ENCODE data around the gene SEPTIN1.
"Not testable (repeated sequence)": the region's sequence is repeated elsewhere in the genome, so short reads cannot be mapped to it uniquely, and the experiment has no call there.

The SEPTIN1 gene

GRCh38 chr16:30401768-30402425 is 19.5 kb upstream of the SEPTIN1 start:
- DNase-seq (ENCODE audit: low read depth), result no peak

DNA sequence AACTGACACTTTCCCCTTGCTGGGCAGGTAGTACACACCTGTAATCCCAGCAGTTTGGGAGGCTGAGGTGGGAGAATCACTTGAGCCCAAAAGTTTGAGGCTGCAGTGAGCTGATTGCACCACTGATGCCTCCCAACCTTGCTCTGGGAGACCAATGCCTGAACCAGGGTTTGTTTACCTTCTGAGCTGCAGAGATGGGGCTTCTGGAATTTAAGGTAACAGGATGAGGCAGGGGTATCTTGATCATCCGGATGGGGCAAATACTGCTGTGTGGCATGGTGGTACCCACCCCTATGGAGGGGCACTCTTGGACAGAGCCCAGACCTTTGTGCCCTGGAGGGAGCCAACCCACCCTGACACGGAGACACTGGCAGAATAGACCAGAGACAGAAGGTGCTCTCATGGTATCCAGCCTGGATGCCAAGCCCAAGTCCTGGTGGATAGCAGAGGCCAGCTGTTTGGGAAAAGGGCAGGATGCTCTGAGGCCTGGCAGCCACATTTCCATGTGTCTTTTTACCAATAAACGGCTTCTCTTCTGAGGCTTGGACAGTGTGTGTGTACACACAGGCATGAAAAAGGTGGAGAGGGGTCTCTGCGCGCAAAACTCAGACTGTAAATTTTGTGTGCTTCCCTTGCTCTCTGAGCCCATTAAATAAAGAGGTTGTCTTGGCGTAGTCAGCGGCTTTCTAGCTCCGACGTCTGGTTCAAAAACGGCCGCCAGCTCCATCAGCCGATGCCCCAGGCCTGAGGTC is 17.2 kb upstream of the SEPTIN1 start:
- DNase-seq (ENCODE audit: low read depth), result no peak

- no peak for DNase-seq (ENCODE audit: low read depth)
Measured at GRCh38 chr16:30398661-30399434, 16.5 kb upstream of the SEPTIN1 start.

GRCh38 chr16:30397776-30398660 is 15.7 kb upstream of the SEPTIN1 start:
- no peak for DNase-seq (ENCODE audit: low read depth)

- DNase-seq (ENCODE audit: low read depth), result no peak
Measured at GRCh38 chr16:30397056-30397455, 14.7 kb upstream of the SEPTIN1 start.

DNA sequence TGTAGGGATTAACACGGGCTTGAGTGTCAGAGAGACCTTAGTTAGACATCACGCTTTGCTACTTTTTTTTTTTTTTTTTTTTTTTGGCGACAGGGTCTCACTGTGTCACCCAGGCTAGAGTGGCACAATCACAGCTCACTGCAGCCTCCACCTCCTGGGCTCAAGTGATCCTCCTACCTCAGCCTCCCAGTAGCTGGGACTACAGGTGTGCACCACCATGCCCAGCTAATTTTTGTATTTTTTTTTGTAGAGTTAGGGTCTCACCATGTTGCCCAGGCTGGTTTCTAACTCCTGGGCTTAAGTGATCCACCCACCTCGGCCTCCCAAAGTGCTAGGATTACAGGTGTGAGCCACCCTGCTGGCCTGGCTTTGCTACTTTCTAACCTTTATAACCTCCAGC is 14.3 kb upstream of the SEPTIN1 start:
- DNase-seq (ENCODE audit: low read depth), result not testable (repeated sequence)

DNA sequence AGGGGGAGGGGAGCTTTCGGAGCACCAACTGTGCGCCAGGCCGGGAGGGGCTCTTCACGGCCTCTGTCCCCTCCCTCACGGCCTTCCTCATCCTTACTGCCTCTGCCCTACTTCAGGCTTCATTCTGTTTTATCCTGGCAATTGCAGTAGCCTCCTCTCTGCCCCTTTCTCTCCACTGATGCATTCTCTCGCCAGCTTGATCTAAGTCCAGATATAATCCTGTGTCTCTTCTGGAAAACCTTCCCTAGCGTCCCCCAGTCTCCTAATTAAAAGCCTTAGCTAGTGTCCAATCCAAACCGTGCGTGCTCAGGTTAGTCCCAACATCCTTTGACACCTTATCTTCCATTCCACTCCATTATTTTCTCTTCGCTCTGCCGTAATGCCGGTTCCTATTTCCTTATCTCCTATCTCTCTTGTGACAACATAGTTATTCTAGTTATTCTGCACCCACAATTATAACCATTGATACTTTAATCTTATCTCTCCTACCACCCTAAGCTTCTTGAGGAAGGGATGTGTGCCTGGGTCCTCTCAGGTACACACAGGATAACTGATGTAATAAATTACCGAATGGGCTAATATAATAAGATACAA is 13.7 kb upstream of the SEPTIN1 start:
- no peak for DNase-seq (ENCODE audit: low read depth)

DNA sequence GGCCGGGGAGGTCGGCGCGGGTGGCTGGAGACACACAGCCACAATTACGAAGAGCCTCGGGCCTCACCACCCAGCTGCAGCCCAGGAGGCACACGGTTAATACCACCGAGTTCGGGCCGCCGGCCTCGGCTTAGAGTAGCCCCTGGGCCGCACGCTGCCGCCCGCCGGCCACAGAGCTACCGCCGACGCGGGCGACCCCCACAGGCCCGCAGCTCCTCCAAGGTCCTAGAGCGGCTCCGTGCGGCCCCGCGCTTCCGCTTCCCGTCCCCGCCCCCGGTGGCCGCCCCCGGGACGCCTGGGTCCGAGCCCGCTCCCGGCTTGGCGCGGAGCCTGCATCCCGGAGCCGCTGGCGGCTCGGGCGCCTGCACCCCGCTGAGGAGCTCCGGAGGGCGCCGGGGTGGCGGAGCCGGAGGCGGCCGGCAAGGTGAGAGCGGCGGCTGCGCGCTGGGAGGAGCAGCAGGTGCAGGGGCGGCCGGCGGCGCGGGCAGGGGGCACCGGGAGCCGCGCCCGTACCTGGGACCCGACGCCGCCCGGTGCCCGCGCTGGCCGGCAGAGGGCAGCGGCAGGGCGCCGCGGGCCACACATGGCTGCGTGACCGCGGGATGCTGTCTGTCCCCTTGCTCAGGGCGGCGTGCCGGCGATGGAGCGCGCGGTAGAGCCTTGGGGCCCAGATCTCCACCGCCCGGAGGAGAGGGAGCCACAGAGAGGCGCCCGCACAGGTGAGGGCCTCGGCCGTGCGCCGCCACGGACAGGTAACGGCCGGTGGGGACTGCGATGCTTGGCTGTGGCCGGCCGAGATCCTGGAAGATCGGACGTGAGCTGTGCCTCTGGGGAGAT is 13.0 kb upstream of the SEPTIN1 start, which contains the start of gene ZNF48:
Gene ZNF48 (plus strand): TSS at position 266 of the 837 bp plus-strand sequence. CDS start 375 bp downstream, at position 641.
- peak; percentile 10 for DNase-seq (ENCODE audit: low read depth)

- no peak for DNase-seq (ENCODE audit: low read depth)
Measured at GRCh38 chr16:30394592-30395154, 12.3 kb upstream of the SEPTIN1 start.

GRCh38 chr16:30383521-30383920 is 1.2 kb upstream of the SEPTIN1 start:
- DNase-seq (ENCODE audit: low read depth), result no peak

DNA sequence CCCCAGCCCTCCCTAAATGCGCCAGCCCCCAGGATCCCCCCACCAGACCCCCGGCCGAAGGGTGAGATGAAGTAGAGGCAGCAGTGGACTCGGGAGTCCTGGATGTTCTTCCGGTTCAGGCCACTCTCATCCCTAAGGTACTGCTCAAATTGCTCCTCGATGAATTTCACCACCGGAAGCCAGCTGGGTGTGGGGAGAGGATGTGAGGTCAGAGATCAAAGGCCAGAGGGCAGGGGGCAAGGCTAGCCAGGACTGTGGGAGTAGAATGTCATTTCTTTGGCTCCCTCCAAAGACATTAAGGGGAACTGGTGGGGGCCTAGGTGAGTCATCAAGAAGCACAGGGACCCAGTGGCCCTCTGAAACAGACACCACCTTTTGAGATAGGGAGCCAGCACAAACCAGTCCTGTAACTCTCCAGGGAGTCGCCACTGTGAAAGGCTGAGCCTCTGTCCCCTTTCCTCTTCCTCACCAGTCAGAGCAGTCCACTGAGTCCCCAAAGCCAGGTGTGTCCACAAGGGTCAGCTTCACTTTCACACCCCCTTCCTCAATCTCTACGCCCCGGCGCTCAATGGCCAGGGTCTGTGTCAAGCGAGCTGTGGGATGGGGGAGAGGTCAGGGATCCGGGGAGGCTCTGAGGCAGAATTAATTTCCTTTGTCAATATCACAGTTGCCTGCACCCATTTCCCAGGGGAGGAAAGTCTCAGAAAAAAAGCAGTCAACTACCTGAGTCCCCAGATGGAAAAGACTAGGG is 895 bp downstream of the SEPTIN1 start:
- DNase-seq (ENCODE audit: low read depth), result no peak

DNA sequence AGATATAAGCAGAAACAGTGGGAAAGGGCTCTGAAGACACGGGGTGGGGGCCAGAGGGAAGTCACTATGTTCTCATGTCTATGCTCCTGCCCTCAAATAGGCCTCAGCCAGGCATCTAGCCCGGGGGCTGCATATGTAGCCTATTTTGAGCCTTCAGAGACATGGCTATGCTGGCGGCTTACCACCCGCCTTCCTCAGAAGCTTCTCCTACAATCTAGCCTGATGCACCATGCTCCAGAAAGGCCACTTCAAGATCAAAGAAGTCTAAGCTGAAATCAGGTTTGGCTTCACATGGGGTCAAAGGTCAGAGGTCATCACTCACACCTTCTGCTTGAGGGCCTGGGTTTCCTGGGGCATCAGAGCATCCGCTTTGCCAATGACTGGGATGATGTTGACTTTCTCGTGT is 1.6 kb downstream of the SEPTIN1 start:
- no peak for DNase-seq (ENCODE audit: low read depth)

- DNase-seq (ENCODE audit: low read depth), result no peak
Measured at GRCh38 chr16:30380072-30380802, 2.1 kb downstream of the SEPTIN1 start.

- DNase-seq (ENCODE audit: low read depth), result no peak
Measured at GRCh38 chr16:30379158-30379783, 3.1 kb downstream of the SEPTIN1 start.

DNA sequence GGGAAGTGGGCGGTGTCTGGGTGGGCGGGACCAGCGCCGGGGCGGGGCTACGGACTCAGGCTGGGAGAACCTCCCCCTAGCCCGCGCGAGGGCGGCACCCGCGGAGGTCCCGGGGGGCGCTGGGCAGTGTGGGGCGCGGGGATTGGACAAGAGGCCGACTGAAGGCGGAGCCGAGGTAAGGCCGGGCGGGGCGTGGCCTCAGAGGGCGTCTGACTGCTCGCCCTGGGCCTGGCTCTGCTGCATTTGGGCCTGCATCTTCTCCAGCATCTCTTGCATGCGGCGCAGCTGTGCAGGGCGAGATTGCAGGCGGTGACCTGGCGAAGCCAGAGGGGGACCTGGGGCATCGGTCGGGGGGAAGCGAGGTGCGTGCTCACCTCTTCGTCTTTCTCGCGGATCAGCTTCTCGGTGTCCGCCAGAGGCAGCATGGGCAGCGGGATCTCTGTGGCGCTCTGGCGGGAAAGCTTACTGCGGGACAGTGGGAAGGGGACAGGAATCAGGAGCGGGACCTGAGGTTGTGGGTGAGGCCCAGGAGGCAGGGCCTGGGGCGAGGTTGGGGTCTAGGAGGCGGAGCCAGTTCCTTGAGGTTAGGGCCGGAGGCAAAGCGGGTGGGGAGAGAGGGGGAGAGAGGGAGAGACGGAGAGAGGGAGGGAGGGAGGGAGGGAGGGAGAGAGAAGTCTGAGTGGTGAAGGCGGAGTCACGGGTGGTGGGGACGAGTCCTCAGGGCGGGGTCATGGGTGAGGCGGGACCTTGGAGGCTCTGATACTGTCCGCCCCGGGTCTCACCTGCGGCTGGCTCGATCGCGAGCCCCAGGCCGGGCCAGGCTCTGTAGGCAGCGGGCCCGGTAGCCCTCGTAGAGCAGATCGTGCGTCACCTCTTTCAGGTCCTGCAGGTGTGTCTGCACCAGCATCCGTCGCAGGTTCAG is 3.9 kb downstream of the SEPTIN1 start:
- peak; percentile 99 for DNase-seq (ENCODE audit: low read depth)

- peak; percentile 77 for DNase-seq (ENCODE audit: low read depth)
Measured at GRCh38 chr16:30377812-30378235, 4.5 kb downstream of the SEPTIN1 start.

All from stimulated activated CD8-positive, alpha-beta memory T cell treated with anti-CD3 and anti-CD28 coated beads, Interleukin-15, amount 100 ng/mL, for 1 hour (primary cell).